K562 (cell line): ENCODE data around the gene BHLHE40. TPM values are rescaled to one million over a fixed set of nuclear protein-coding genes. Genes with fewer than 3 reads are reported as not detected.

Experiments
- ASH1L ChIP-seq: fragments of 450-650 bp; IDR thresholded peaks from 2 replicates; pipeline ENCODE4 v1.6.1; 2018; ENCODE audit warnings: borderline replicate concordance, mild to moderate bottlenecking, low read depth; ENCODE audit not compliant: partially characterized antibody
- GATAD2B ChIP-seq: fragments of 450-650 bp; IDR thresholded peaks from 2 replicates; pipeline ENCODE4 v1.6.1; 2017; ENCODE audit warnings: mild to moderate bottlenecking, borderline replicate concordance
- KDM4B ChIP-seq, 2 experiments: fragments of 450-650 bp in 1 of 2; sonication (generic) in 1 of 2; IDR thresholded peaks; 2 replicates each; pipeline ENCODE4 v1.6.1; 2016 to 2017; ENCODE audit warnings: borderline replicate concordance in 2 of 2, antibody characterized with exemption in 1 of 2, low read depth in 1 of 2, mild to moderate bottlenecking in 1 of 2
- KHSRP ChIP-seq: fragments of 450-650 bp; IDR thresholded peaks from 2 replicates; pipeline ENCODE4 v1.6.1; 2017
- OTX1 ChIP-seq: fragments of 450-650 bp; formaldehyde crosslinking; IDR thresholded peaks from 2 replicates; pipeline ENCODE4 v1.4.0; 2022; ENCODE audit warnings: mild to moderate bottlenecking
- PPARD ChIP-seq: fragments of 250-450 bp; sonication (Bioruptor Pico); IDR thresholded peaks from 2 replicates; pipeline ENCODE4 v1.8.0; 2022; ENCODE audit warnings: inconsistent platforms, mild to moderate bottlenecking, moderate library complexity
- TEAD1 ChIP-seq, 2 experiments: fragments of 450-650 bp in 1 of 2; sonication (generic) in 1 of 2; formaldehyde crosslinking; IDR thresholded peaks; 2 replicates each; pipeline versions ENCODE4 v1.4.0 to v1.8.0; 2020 to 2022; ENCODE audit warnings: mild to moderate bottlenecking in 2 of 2, missing genetic modification reagents in 1 of 2
- ZKSCAN1 ChIP-seq: fragments of 150-350 bp; IDR thresholded peaks from 2 replicates; pipeline ENCODE4 v1.6.1; 2016; ENCODE audit warnings: low read depth, low read length
- ZNF212 ChIP-seq: fragments of 450-650 bp; formaldehyde crosslinking; IDR thresholded peaks from 2 replicates; pipeline ENCODE4 v1.4.0; 2020; ENCODE audit warnings: mild to moderate bottlenecking
- ZNF316 ChIP-seq: fragments of 450-650 bp; IDR thresholded peaks from 2 replicates; pipeline ENCODE4 v1.6.1; 2016
- polyA plus RNA-seq, 8 experiments: library from polyadenylated mRNA; depleted of rRNA in 4 of 8; stranded (reverse) in 5 of 8; unstranded in 3 of 8; fragments of >200 nt; fragmentation: Nextera tagmentation in 2 of 8; fragmentation: Illumina TruSeq in 1 of 8; extraction: Ambion mirVana in 2 of 8; extraction: Trizol in 1 of 8; gene quantifications; 2 replicates each; pipeline versions ENCODE4 v1.2.1 to v1.2.3, GENCODE V29; 2011 to 2014; ENCODE audit warnings: inconsistent platforms in 1 of 8, missing spikeins in 1 of 8
- total RNA-seq, 7 experiments: library from RNA; depleted of rRNA in 6 of 7; stranded (reverse); fragments of >200 nt in 6 of 7; fragmentation: Illumina TruSeq in 2 of 7; extraction: Trizol in 2 of 7; gene quantifications; 2 replicates each; pipeline versions ENCODE4 v1.2.1 to v1.2.3, GENCODE V29; 2011 to 2021; ENCODE audit warnings: low replicate concordance in 1 of 7
- TF ChIP-seq, protein P1 (sequence below): fragments of 250-450 bp; sonication (Bioruptor Pico); IDR thresholded peaks from 2 replicates; pipeline ENCODE4 v1.4.0; 2020; ENCODE audit warnings: mild to moderate bottlenecking, moderate library complexity
- TF ChIP-seq, protein P2 (sequence below): sonication (generic); formaldehyde crosslinking; IDR thresholded peaks from 2 replicates; pipeline ENCODE4 v1.8.1; 2023; ENCODE audit warnings: mild to moderate bottlenecking, missing genetic modification reagents
- TF ChIP-seq, protein P3 (sequence below): fragments of 450-650 bp; IDR thresholded peaks from 2 replicates; pipeline ENCODE4 v1.6.1; 2017; ENCODE audit warnings: antibody characterized with exemption, mild to moderate bottlenecking
- TF ChIP-seq, protein P4 (sequence below): sonication (generic); formaldehyde crosslinking; IDR thresholded peaks from 2 replicates; pipeline ENCODE4 v1.5.0; 2020; ENCODE audit warnings: missing genetic modification reagents

BHLHE40 gene
- total and polyA plus RNA-seq, 9 of the 15 experiments (the other 6 are each of a cell fraction or from before 2014, with no cell fraction given), result 12.0 to 83.9 (median 31.4) TPM

DNA sequence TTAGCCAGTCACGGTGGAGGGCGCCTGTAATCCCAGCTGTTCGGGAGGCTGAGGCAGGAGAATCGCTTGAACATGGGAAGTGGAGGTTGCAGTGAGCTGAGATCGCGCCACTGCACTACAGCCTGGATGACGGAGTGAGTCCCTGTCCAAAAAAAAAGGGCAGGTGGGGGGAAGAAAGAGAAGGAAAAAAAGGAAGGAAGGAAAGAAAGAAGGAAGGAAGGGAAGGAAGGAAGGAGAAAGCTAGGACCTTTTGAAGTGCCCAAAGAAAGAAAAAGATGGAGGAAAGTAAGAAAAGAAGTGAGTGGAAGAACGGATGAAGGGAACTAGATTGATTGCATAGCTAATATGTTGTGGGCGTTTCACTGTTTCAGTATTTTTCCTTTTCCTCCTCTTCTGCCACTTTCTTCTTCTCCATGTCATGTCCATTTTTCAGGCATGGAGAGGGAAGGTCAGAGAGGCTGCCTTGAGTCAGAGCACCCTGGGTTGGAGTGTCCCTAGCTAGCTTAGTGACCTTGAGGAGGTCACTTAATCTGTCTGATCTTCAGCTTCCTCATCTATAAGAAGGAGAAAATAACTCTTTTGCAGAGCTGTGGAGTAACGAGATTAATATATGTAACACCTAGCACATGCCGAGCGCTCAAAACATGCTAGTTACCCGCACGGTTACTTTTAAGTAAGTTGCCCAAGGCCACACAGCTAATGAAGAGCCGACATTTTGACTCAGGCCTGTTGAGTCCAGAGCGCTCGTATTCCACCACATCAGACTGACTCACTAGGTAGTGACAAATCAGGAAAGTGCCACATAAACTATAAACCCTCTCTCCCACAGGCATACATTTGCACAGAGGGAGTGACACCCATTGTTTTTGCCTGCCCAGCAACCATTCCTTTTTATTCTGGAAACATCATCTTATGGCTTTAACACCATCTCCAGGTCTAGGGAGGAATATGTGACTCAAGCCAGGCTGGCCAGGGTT is 42.2 kb downstream of the BHLHE40 start (continued):
- TF ChIP-seq, protein P1, sequence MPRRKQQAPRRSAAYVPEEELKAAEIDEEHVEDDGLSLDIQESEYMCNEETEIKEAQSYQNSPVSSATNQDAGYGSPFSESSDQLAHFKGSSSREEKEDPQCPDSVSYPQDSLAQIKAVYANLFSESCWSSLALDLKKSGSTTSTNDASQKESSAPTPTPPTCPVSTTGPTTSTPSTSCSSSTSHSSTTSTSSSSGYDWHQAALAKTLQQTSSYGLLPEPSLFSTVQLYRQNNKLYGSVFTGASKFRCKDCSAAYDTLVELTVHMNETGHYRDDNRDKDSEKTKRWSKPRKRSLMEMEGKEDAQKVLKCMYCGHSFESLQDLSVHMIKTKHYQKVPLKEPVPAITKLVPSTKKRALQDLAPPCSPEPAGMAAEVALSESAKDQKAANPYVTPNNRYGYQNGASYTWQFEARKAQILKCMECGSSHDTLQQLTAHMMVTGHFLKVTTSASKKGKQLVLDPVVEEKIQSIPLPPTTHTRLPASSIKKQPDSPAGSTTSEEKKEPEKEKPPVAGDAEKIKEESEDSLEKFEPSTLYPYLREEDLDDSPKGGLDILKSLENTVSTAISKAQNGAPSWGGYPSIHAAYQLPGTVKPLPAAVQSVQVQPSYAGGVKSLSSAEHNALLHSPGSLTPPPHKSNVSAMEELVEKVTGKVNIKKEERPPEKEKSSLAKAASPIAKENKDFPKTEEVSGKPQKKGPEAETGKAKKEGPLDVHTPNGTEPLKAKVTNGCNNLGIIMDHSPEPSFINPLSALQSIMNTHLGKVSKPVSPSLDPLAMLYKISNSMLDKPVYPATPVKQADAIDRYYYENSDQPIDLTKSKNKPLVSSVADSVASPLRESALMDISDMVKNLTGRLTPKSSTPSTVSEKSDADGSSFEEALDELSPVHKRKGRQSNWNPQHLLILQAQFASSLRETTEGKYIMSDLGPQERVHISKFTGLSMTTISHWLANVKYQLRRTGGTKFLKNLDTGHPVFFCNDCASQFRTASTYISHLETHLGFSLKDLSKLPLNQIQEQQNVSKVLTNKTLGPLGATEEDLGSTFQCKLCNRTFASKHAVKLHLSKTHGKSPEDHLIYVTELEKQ, result no peak
- TF ChIP-seq, protein P2, sequence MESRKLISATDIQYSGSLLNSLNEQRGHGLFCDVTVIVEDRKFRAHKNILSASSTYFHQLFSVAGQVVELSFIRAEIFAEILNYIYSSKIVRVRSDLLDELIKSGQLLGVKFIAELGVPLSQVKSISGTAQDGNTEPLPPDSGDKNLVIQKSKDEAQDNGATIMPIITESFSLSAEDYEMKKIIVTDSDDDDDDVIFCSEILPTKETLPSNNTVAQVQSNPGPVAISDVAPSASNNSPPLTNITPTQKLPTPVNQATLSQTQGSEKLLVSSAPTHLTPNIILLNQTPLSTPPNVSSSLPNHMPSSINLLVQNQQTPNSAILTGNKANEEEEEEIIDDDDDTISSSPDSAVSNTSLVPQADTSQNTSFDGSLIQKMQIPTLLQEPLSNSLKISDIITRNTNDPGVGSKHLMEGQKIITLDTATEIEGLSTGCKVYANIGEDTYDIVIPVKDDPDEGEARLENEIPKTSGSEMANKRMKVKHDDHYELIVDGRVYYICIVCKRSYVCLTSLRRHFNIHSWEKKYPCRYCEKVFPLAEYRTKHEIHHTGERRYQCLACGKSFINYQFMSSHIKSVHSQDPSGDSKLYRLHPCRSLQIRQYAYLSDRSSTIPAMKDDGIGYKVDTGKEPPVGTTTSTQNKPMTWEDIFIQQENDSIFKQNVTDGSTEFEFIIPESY, result 0 out of 2 replicates have a peak, but pooled peaks have one; percentile 19
- TF ChIP-seq KHSRP (0 out of 2 replicates have a peak, but pooled peaks have one; percentile 27), PPARD (CRISPR knock-in tag) (no peak), ZKSCAN1 (no peak), TEAD1 (CRISPR knock-in tag; IDR thresholded peaks at IDR 0.05) (no peak), ASH1L (peak; percentile 29), ZNF212 (no peak), ZNF316 (peak; percentile 28; the same call in 1 of the 2 replicates), GATAD2B (no peak), OTX1 (0 out of 2 replicates have a peak, but pooled peaks have one; percentile 59), KDM4B (IDR thresholded peaks at IDR 0.05; ENCODE audit: borderline replicate concordance in 2 of 2, low read depth in 1 of 2) (no peak)
- TF ChIP-seq, protein P3, sequence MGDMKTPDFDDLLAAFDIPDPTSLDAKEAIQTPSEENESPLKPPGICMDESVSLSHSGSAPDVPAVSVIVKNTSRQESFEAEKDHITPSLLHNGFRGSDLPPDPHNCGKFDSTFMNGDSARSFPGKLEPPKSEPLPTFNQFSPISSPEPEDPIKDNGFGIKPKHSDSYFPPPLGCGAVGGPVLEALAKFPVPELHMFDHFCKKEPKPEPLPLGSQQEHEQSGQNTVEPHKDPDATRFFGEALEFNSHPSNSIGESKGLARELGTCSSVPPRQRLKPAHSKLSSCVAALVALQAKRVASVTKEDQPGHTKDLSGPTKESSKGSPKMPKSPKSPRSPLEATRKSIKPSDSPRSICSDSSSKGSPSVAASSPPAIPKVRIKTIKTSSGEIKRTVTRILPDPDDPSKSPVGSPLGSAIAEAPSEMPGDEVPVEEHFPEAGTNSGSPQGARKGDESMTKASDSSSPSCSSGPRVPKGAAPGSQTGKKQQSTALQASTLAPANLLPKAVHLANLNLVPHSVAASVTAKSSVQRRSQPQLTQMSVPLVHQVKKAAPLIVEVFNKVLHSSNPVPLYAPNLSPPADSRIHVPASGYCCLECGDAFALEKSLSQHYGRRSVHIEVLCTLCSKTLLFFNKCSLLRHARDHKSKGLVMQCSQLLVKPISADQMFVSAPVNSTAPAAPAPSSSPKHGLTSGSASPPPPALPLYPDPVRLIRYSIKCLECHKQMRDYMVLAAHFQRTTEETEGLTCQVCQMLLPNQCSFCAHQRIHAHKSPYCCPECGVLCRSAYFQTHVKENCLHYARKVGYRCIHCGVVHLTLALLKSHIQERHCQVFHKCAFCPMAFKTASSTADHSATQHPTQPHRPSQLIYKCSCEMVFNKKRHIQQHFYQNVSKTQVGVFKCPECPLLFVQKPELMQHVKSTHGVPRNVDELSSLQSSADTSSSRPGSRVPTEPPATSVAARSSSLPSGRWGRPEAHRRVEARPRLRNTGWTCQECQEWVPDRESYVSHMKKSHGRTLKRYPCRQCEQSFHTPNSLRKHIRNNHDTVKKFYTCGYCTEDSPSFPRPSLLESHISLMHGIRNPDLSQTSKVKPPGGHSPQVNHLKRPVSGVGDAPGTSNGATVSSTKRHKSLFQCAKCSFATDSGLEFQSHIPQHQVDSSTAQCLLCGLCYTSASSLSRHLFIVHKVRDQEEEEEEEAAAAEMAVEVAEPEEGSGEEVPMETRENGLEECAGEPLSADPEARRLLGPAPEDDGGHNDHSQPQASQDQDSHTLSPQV, result no peak
- TF ChIP-seq, protein P4, sequence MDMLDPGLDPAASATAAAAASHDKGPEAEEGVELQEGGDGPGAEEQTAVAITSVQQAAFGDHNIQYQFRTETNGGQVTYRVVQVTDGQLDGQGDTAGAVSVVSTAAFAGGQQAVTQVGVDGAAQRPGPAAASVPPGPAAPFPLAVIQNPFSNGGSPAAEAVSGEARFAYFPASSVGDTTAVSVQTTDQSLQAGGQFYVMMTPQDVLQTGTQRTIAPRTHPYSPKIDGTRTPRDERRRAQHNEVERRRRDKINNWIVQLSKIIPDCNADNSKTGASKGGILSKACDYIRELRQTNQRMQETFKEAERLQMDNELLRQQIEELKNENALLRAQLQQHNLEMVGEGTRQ, result no peak
